Stimulated activated CD8-positive, alpha-beta memory T cell treated with anti-CD3 and anti-CD28 coated beads, Interleukin-2, amount 100 ng/mL, for 48 hours (primary cell): Measurements from ENCODE around the gene GPATCH1.
"Not testable (repeated sequence)": the region's sequence is repeated elsewhere in the genome, so short reads cannot be mapped to it uniquely, and the experiment has no call there.

Source experiments
- DNase-seq, 2 donors: peaks; one replicate each; pipeline ENCODE4 v3.0.0-alpha.2; 2020; ENCODE audit warnings: low read depth in 2 of 2

GPATCH1 gene

GRCh38 chr19:33158365-33158764 lies 77.4 kb downstream of the GPATCH1 start:
- DNase-seq: no peak

GRCh38 chr19:33159149-33159548 lies 78.2 kb downstream of the GPATCH1 start:
- DNase-seq: no peak

GRCh38 chr19:33159893-33160292 lies 78.9 kb downstream of the GPATCH1 start:
- DNase-seq: no peak

- DNase-seq: no peak
Observed at GRCh38 chr19:33161201-33161600, 80.2 kb downstream of the GPATCH1 start.

- DNase-seq: no peak
Observed at GRCh38 chr19:33163481-33163880, 82.5 kb downstream of the GPATCH1 start.

- DNase-seq: not testable (repeated sequence)
Observed at GRCh38 chr19:33166037-33166436, 85.1 kb downstream of the GPATCH1 start.

- no peak for DNase-seq
Observed at GRCh38 chr19:33167438-33167837, 86.5 kb downstream of the GPATCH1 start.

- no peak for DNase-seq
Observed at GRCh38 chr19:33168528-33168927, 87.5 kb downstream of the GPATCH1 start.

- no peak for DNase-seq
Observed at GRCh38 chr19:33171222-33171795, 90.3 kb downstream of the GPATCH1 start.

- DNase-seq: no peak
Observed at GRCh38 chr19:33171916-33172359, 91.0 kb downstream of the GPATCH1 start.

GRCh38 chr19:33174186-33174585 lies 93.2 kb downstream of the GPATCH1 start:
- no peak for DNase-seq

GRCh38 chr19:33175156-33175782 lies 94.3 kb downstream of the GPATCH1 start:
- no peak for DNase-seq

GRCh38 chr19:33175886-33176669 lies 95.1 kb downstream of the GPATCH1 start:
- DNase-seq: no peak

GRCh38 chr19:33176670-33177416 lies 95.9 kb downstream of the GPATCH1 start:
- peak; percentile 98 for DNase-seq

GRCh38 chr19:33177417-33177979 lies 96.5 kb downstream of the GPATCH1 start:
- no peak for DNase-seq
